Mucosa of stomach (tissue), 1 donor: Measurements from ENCODE around the gene IFNGR2.
A peak's percentile ranks its signal among the peaks of the same experiment; 100 is the strongest.
"Not testable (repeated sequence)": the region's sequence is repeated elsewhere in the genome, so short reads cannot be mapped to it uniquely, and the experiment has no call there.

Experiments used
- H3K27me3 ChIP-seq: one replicate; pipeline ENCODE4 v1.7.0; 2013; ENCODE audit warnings: mild to moderate bottlenecking, low read length; ENCODE audit not compliant: control insufficient read depth, insufficient read depth
- H3K36me3 ChIP-seq: one replicate; pipeline ENCODE4 v1.7.0; 2013; ENCODE audit warnings: low read length; ENCODE audit not compliant: control insufficient read depth, insufficient read depth
- H3K4me1 ChIP-seq: one replicate; pipeline ENCODE4 v1.7.0; 2013; ENCODE audit warnings: mild to moderate bottlenecking, low read length; ENCODE audit not compliant: control insufficient read depth, insufficient read depth
- H3K4me3 ChIP-seq: one replicate; pipeline ENCODE4 v1.7.0; 2013; ENCODE audit warnings: low read length
- H3K9ac ChIP-seq: one replicate; pipeline ENCODE4 v1.7.0; 2013; ENCODE audit warnings: mild to moderate bottlenecking, low read length, moderate library complexity
- H3K9me3 ChIP-seq: one replicate; pipeline ENCODE4 v1.7.0; 2013; ENCODE audit warnings: mild to moderate bottlenecking, low read length, moderate library complexity; ENCODE audit not compliant: control insufficient read depth
- donor health status: Pancreatic carcinoma.

The IFNGR2 gene

GRCh38 chr21:33403128-33403785 lies at the start of gene IFNGR2:
IFNGR2 (plus strand) TSS chr21:33403413; CDS start chr21:33403544, 131 bp downstream.
- no peaks in the 10 kb centered on the region for H3K36me3 ChIP-seq
- peak within 1 kb of the TSS; percentile 97 for H3K4me3 ChIP-seq
- H3K4me1 ChIP-seq: peaks cover 27% of the 10 kb centered on the region

GRCh38 chr21:33355355-33355754 lies 47.9 kb upstream of the IFNGR2 start:
- Histone ChIP-seq H3K27me3 (no peaks in the 10 kb centered on the region), H3K9me3 (no peaks in the 10 kb centered on the region), H3K9ac (no peak overlapping the region), H3K4me1 (no peaks in the 10 kb centered on the region), H3K36me3 (no peaks in the 10 kb centered on the region), H3K4me3 (no peak overlapping the region)

More at GRCh38 chr21:33403128-33403785, at the start of gene IFNGR2:
- Histone ChIP-seq H3K27me3 (no peaks in the 10 kb centered on the region), H3K9ac (peak within 1 kb of the TSS; percentile 100), H3K9me3 (no peaks in the 10 kb centered on the region)

GRCh38 chr21:33355996-33356395 lies 47.2 kb upstream of the IFNGR2 start:
- Histone ChIP-seq H3K4me3 (no peak overlapping the region), H3K4me1 (peaks cover 5% of the 10 kb centered on the region), H3K36me3 (no peaks in the 10 kb centered on the region), H3K9ac (no peak overlapping the region), H3K9me3 (no peaks in the 10 kb centered on the region), H3K27me3 (no peaks in the 10 kb centered on the region)

- Histone ChIP-seq H3K4me1 (peaks cover 14% of the 10 kb centered on the region), H3K9me3 (no peaks in the 10 kb centered on the region), H3K9ac (no peak overlapping the region), H3K27me3 (no peaks in the 10 kb centered on the region), H3K4me3 (no peak overlapping the region), H3K36me3 (no peaks in the 10 kb centered on the region)
These were observed 46.0 kb upstream of the IFNGR2 start for GRCh38 chr21:33357177-33357576.

- H3K9me3 ChIP-seq: no peaks in the 10 kb centered on the region
These were observed 43.8 kb upstream of the IFNGR2 start for GRCh38 chr21:33359446-33359845.

GRCh38 chr21:33360281-33360680 lies 42.9 kb upstream of the IFNGR2 start:
- no peak overlapping the region for H3K9ac ChIP-seq
- H3K27me3 ChIP-seq: no peaks in the 10 kb centered on the region
- H3K4me3 ChIP-seq: no peak overlapping the region
- no peaks in the 10 kb centered on the region for H3K9me3 ChIP-seq
- H3K36me3 ChIP-seq: no peaks in the 10 kb centered on the region
- peaks cover 20% of the 10 kb centered on the region for H3K4me1 ChIP-seq

More at GRCh38 chr21:33359446-33359845, 43.8 kb upstream of the IFNGR2 start:
- Histone ChIP-seq H3K4me1 (peaks cover 20% of the 10 kb centered on the region), H3K9ac (no peak overlapping the region), H3K4me3 (no peak overlapping the region), H3K27me3 (no peaks in the 10 kb centered on the region), H3K36me3 (no peaks in the 10 kb centered on the region)

GRCh38 chr21:33360881-33361602 lies 42.2 kb upstream of the IFNGR2 start:
- Histone ChIP-seq H3K9ac (peak overlapping the region; percentile 17), H3K36me3 (no peaks in the 10 kb centered on the region), H3K4me3 (peak overlapping the region; percentile 10), H3K27me3 (no peaks in the 10 kb centered on the region), H3K4me1 (peaks cover 23% of the 10 kb centered on the region), H3K9me3 (no peaks in the 10 kb centered on the region)

- peaks cover 2% of the 10 kb centered on the region for H3K9me3 ChIP-seq
- no peaks in the 10 kb centered on the region for H3K36me3 ChIP-seq
- no peaks in the 10 kb centered on the region for H3K27me3 ChIP-seq
- no peak overlapping the region for H3K9ac ChIP-seq
- H3K4me1 ChIP-seq: peaks cover 25% of the 10 kb centered on the region
- H3K4me3 ChIP-seq: no peak overlapping the region
These were observed 41.1 kb upstream of the IFNGR2 start for GRCh38 chr21:33362044-33362555.

- H3K4me1 ChIP-seq: peaks cover 30% of the 10 kb centered on the region
- H3K36me3 ChIP-seq, H3K27me3 ChIP-seq, H3K4me3 ChIP-seq, H3K9ac ChIP-seq, H3K9me3 ChIP-seq: not testable (repeated sequence)
These were observed 39.2 kb upstream of the IFNGR2 start for GRCh38 chr21:33363911-33364609.

GRCh38 chr21:33364830-33365229 lies 38.4 kb upstream of the IFNGR2 start:
- Histone ChIP-seq H3K4me1 (peaks cover 30% of the 10 kb centered on the region), H3K27me3 (no peaks in the 10 kb centered on the region), H3K9ac (no peak overlapping the region), H3K36me3 (no peaks in the 10 kb centered on the region), H3K9me3 (peaks cover 7% of the 10 kb centered on the region), H3K4me3 (no peak overlapping the region)

- Histone ChIP-seq H3K4me1 (peaks cover 14% of the 10 kb centered on the region), H3K9ac (no peak overlapping the region), H3K4me3 (no peak overlapping the region), H3K36me3 (no peaks in the 10 kb centered on the region), H3K27me3 (no peaks in the 10 kb centered on the region), H3K9me3 (peaks cover 7% of the 10 kb centered on the region)
These were observed 35.8 kb upstream of the IFNGR2 start for GRCh38 chr21:33367309-33367973.
